NCI-H2196 treated with DMSO at 0.1 percent for 48 hours (cell line): ENCODE results near the gene DCAF8L2.
"Not testable (repeated sequence)": the region's sequence is repeated elsewhere in the genome, so short reads cannot be mapped to it uniquely, and the experiment has no call there.

Experiments used
- DNase-seq: peaks from one replicate; lab custom pipeline; 2025; ENCODE audit not compliant: unreplicated experiment; lab: John Stamatoyannopoulos, UW

DCAF8L2 gene

GRCh38 chrX:27590044-27590443 lies at the start of gene DCAF8L2:
TSS of gene DCAF8L2 (plus strand) at chrX:27590344. CDS start at chrX:27746896, 156,552 bp downstream.
- DNase-seq = no peak

GRCh38 chrX:27541161-27541560 lies 49.0 kb upstream of the DCAF8L2 start:
- not testable (repeated sequence) for DNase-seq

DNA sequence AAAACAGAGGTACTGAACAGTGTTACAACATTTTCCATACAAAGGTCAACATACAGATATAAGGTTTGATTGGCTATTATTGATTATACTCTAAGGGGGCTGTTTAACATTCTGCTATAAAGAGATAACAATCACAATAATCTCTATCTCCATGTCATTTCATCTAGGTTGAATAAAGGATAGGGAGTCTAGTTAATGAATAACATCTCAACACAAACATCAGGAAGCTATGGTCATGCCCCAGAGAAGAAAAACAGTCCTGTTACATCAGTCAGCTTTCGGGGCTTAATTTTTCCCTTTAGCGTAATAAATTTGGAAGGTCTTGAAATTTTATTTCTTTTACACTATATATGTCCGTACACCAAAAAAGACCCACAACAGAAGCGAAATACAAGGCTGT lies 41.5 kb upstream of the DCAF8L2 start:
- DNase-seq = no peak

DNA sequence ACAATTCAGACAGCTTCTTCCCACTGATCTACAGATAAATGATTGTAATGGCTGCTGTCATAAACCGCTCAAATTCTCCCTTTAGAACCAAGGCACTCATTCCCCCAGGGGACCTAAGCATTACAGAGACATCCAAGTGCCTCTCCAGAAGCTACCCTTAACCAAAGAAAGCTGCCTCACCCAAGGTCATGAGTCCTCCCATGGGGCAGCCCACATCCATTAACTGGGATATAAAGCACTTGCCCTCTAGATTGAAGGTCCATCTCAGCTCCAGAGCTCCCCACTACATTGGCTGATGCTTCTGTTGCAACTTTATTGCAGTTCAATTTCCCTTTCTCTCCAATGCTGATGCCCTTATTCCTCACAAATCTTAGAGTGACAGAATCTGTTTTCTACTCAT lies 40.5 kb upstream of the DCAF8L2 start:
- no peak for DNase-seq

GRCh38 chrX:27555514-27555913 lies 34.6 kb upstream of the DCAF8L2 start:
- no peak for DNase-seq

DNA sequence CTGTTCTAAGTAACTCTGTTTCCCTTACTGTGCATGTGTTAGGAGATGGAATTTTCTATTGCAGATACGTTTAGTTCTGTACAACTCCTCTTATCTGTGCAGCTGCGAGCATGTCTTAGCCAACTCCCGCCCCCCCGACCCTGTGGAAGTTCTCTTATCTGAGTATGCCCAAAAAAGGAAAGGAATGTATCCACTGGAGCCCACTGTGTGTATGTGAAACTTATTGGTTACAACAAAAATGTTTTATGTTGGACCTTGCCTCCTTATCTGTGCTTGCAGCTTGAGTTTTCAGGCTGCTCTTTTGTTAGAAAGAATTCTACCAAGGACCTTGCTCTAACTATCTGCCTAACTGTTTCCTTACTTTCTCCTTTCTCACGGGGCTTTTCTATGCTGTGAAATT lies 24.2 kb upstream of the DCAF8L2 start:
- no peak for DNase-seq

DNA sequence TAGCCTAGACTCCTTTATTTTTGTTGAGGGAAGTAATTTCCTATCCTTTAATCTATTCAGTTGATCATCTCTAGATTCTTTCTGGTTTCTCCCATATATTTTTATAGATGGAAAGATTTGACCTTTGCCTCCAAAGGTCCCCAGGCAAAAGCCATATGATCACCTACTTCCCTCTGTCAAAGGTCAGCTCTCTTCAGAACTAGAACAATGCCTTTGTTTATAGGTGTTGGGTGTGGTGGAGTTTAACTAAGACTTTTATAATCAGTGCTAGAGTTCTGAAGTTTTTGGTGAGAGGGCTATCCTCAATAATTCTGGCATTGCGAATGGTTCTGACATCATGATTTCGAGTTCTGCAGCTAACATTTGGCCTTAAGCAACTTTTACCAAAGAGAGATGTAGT lies 19.0 kb upstream of the DCAF8L2 start:
- no peak for DNase-seq

GRCh38 chrX:27575565-27575964 lies 14.6 kb upstream of the DCAF8L2 start:
- DNase-seq = no peak

DNA sequence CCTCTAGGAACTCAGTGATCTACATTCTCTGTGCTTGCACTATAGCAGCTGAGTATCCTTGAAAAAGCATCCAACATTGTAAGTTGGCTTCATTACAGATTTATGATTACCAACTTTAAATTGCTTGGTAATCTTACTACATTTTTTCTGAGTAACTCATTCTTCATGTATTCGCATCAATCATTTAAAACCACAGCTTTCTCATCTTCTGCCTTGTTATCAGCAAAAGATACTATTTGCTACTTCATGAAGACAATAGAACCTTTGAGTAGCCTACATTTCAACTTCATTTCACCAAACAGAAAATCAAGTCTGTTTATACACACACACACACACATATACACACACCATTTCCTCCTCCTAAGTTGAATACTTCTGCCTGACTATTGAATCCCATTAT lies 6.2 kb upstream of the DCAF8L2 start:
- no peak for DNase-seq

DNA sequence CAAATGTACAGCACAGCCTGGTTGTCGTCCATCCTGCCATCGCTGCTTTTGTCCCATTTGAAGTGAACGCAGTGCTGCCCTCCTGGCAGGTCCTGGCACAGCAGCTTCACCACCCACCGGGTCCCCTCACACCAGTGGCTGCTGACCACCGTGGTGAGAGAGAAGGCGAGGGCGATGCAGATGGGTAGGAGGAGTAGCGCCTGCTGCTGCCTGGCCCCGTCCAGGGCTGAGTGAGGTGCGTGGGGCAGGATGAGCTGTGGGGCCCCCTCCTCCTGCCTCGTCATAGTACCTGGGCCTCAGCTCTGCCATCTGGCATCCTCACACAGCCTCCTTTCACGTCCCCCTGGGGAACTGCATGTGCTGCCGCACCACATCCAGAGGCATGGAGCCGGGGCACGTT lies 1.8 kb downstream of the DCAF8L2 start:
- no peak for DNase-seq

GRCh38 chrX:27597508-27597907 lies 7.4 kb downstream of the DCAF8L2 start:
- DNase-seq = no peak

DNA sequence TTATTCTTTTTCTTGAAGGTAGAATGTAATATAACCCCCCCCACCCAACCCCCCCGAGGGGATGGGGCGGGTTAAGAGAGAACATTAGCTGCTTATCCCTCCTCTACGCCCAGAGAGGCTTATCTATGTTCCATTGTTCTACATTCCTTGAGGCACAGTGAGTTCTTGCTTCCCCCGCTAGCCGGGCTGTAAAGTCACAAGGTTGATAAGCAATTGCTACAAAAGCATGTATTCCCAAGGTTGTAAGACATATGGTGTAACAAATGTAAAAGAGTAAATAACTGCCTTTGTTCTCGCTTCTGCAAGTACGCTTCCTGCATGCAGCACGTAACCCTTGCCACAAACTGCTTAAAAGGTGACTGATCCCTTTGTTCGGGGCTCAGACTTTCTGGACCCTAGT lies 8.2 kb downstream of the DCAF8L2 start:
- DNase-seq = no peak

- DNase-seq = no peak
These were observed 9.8 kb downstream of the DCAF8L2 start for GRCh38 chrX:27599928-27600327.

DNA sequence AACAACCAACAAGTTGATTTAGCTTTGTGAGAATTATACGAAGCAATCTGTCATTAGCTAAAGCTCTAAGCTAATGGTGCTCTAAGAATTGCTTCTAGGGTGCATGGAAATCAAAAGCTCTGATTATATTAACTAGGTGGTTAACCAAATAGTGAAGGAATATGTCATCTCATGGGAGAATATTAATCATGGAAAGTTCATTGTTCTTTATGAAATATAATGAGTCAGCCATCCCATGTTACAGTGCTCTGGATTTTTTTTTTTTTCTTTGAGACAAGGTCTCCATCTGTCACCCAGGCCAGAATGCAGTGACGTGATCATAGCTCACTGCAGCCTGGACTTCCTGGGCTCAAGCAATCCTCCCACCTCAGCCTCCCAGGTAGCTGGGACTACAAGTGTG lies 10.5 kb downstream of the DCAF8L2 start:
- DNase-seq = no peak

GRCh38 chrX:27608671-27609070 lies 18.5 kb downstream of the DCAF8L2 start:
- DNase-seq = no peak

DNA sequence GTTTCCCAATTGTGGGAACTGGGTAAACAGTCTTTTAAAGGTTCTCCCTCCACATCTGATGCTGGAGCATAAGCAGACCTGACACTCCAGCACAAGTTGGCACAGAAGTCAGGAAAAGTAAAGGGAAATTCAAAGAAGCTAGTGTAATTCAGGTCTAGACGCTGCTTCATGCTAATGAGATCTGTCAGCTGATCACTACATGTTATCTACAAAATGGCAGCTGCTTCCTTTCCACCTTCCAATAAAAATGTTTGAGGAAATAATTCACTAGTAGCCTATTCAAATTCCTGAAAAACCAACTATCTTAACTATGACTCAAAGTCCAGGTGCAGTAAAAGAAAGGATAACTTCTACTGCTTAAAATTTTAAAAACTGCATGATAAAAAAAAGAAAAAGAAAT lies 29.3 kb downstream of the DCAF8L2 start:
- DNase-seq = no peak

- no peak for DNase-seq
These were observed 29.8 kb downstream of the DCAF8L2 start for GRCh38 chrX:27619975-27620374.

DNA sequence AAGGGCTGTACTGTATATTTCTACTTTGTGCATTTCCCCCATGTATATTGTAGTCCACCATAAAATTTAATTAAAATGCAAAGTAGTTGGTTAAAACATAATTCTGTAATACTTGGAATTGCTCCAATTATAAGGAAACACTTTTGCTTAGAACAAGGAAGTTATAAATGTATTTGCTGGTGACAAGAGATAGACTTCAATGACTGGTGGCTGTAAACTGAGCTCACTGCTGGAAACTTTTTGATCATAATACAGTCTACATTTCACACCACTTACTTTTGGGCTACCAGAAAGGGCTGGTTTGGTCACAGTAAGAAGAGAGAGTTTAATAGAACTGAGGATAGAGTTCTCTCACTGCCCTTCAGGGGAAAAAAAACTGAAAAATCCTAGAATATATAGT lies 32.7 kb downstream of the DCAF8L2 start:
- no peak for DNase-seq

DNA sequence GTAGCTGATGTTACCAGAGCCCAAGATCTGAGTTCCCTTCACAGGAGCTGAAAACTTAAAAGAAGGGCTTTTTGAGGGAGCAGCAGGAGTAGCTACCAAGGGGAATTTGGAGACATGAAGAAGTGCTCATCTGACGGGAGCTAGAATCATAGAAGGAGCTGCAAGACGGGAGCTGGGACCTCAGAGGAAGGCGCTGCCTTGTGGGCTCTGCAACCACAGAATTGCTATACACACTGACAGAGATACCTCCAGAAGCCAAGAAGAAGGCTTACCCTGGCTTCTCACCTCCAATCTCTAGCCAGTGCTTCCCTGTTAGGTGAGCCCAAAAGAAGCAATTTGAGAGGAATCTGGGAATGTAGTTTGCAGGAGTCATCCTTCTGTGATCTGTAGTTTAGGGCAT lies 35.9 kb downstream of the DCAF8L2 start:
- DNase-seq = no peak

GRCh38 chrX:27633328-27633727 lies 43.2 kb downstream of the DCAF8L2 start:
- DNase-seq = no peak

- DNase-seq = no peak
These were observed 66.4 kb downstream of the DCAF8L2 start for GRCh38 chrX:27656581-27656980.

DNA sequence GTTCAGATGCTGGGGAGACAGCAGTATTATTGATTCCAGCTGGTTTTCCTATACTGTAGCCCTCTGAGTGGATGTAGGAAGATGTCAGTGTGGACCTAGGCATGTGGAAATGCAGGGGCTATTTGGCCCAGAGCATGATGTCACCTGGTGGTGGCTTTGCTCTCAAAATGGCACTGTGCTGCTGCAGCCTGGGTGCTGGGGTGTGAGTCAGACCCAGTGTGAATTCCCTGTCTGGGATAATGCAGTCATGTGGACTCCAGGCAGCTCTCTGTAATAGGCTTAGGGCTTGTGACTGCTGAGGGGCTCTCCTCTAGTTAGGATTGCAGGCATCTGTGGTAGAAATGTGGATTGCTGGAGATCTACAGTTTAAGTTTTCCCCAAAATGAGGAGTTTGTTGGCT lies 70.7 kb downstream of the DCAF8L2 start:
- DNase-seq = no peak

GRCh38 chrX:27671234-27671633 lies 81.1 kb downstream of the DCAF8L2 start:
- DNase-seq = no peak

GRCh38 chrX:27674491-27674890 lies 84.3 kb downstream of the DCAF8L2 start:
- DNase-seq = no peak
